HG03342 (cell line): ENCODE data around the gene HOXB1.

Source experiments
- ATAC-seq: cut with Tn5 transposase; IDR thresholded peaks from one replicate; pipeline ENCODE4 v1.9.1; 2021; ENCODE audit warnings: mild to moderate bottlenecking, moderate library complexity; ENCODE audit not compliant: unreplicated experiment

Gene HOXB1

DNA sequence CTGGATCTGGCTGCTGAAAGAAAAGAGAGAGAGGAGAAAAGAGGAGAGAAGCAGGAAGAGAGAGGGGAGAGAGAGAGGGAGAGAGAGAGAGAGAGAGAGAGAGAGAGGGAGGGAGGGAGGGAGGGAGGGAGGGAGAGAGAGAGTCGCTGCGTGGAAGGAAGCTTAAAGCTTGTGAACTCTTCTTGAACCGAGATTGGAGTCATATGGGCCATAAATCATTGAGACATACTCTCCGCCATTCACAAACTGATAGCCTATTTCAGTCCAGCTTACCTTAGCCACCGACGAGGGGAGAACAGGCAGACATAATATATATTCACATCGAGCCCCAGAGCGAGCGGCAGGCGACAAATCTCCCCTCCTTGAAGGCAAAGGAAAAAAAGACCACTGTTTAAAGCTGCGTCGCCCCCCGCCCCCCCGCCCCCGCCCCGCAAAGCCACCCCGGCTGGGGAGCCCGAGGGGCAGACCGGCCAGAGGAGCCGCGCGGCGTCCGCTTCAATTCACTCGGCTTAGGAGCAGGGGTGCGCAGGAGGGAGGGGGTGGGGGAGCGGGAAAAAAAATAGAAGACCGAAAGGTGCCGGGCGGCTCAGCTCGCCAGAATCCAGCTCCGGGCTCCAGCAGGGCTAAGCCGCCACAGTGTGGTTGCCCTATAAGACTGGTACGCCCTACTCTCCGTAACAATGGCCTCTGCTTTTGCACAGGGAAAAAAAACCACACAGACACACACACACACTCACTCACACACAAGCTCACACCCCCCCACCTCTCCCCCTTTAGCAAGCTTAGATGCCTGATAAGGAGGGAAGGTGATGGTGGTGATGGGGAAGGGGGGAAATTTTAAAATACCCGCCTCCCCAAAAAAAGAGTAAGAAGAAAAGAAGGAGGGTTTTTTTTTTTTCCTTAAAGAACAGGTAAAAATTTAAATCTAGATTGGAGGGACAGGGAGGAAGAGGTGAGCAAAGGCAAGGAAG lies 24.7 kb upstream of the HOXB1 start:
- no peak for ATAC-seq

DNA sequence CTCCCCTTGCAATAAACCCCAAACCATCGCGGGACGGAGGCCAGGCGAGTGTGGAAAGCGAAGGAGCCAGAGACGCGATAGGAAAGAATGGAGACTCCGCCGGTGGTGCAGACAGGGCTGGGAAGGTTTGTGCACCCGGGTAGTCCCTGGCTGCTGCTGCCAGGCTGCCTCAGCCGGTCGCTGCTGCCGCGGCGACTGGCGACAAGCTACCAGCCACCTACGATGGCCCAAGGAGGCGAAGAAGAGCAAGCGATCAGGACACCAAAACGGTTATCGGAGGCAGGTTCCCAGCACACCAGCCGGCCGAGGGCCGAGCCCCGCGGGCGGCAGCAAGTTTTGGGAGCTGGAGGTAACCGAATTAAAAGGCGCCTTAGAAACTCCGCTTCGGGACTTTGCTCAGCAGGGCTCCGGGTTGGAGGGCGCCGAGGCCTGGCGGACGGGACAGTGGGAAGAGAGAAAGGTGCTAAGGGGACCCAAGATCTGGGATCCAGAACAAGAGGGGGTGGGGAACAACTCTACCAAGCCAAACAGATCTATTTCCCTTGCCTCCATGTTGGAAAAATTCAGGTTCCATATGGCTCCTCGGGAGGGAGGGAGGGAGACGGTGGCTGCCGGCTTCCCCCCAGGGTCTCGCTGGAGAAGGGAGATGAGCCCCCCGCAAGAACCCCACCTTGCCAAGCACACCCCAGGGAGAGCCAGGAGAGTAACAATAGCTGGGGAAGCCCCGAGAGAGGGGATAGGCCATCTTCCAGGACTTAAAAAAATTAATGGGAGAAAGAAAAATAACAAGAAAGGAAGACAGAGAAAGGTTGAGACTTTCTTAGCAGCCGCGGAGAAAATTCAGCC lies 23.8 kb upstream of the HOXB1 start:
- ATAC-seq: no peak

DNA sequence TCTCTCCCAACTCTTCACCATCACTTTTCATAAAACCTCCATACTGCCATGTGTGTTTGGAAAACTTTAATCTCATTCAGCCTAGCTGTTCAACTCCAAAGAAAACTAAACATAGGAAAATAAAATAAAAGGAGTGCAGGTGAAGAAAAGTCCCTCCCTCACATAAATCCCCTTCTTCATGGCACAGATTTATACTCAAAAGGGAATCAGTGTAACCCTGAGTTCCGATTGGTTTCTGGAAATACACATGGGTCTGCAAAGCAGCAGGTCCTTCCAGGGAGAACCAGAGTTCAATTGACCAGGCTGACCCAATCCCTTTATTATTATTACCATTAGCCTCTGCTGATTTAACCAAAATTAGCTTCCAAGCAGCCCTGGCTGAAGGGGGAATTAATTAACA lies 23.0 kb upstream of the HOXB1 start:
- ATAC-seq: no peak

DNA sequence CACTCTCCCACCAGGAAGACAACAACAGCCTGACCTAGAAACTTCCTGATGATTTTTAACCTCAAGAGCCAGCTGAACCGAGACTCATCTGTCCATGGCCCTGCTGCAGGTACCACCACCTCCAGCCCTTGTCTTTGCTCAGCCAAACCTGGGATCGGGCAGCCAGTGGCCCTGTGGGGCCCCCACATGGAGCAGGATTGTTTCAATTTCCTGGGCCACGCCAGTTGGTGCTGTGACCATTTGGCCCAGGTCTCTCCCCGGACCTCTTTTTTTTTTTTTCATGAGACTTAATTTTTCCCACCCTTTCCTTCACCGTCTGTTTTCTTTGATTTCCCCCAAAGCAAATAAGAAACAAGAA lies 22.4 kb upstream of the HOXB1 start:
- ATAC-seq: no peak

DNA sequence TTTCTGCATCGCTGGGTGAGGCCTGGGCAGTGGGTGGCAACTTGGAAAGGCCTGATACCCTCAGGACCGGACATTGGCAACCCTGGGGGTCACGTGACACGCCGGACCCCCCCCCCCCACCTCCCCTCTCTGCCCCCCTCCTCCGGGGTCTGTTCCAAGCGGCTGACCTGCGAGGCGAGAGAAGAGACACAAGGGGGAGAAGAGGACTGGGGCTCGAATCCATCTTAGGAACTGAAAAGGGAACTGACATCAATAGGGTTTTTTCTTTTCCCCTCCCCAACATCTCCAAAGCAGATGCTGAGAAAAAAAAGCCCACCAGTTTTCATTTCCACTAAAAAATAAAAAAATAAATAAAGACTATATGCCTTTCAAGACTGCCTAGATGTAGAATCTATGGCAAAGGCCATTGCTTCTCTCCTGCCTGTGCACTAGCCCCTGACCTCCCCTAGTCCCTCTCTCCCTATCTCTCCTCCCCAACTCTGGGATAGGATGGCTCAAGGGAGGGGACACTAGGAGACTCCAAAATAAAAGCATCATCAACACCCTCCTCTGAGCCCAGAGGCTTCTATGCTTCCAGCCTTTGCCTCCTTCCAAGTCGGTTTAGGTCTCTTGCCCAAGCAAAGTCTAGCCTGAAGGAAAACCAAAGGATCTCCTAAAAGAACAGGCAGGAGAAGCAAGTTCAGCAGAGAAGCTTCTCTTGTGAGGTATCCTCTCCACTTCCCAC lies 21.8 kb upstream of the HOXB1 start:
- ATAC-seq: no peak

DNA sequence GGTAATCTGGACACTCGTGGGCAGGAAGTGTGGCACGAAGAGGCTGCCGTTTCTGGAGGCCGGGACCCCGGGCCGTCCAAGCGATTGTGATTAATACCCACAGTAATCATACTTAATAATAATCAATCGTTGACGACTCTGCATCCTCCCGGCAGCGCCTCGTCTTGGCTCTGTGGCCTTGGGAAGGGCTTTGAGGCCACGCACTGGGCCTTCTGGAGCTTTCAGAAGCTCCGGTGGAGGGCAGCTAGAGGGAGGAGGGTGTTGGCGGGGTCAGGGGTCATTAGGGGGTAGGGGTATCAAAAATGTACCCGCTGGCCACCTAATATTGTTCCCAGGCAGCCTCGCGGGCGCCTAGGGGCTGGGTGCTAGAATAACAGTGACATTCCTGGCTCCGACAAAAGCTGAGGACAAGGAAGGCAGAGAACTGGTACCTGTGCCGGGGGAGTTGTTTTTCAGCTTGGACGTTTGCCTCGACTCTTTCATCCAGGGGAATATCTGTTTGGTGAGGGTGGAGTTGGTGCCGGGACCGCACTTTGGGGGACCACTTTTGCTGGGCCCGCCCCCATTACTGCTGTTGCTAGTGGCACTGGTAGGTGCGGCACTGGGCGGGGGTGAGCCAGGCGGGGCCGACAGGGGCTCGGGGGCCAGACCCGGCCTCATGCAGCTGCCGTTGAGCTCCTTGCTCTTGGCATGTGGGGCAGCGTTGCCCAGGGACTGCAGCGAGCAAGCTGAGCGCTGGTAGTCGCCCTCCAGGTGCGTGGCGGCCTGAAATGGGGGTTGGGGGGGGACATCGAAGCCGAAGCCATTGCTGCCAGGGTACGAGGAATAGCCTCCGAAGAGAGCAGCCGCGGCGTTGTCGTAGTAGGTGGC lies 21.0 kb upstream of the HOXB1 start:
- ATAC-seq: no peak

DNA sequence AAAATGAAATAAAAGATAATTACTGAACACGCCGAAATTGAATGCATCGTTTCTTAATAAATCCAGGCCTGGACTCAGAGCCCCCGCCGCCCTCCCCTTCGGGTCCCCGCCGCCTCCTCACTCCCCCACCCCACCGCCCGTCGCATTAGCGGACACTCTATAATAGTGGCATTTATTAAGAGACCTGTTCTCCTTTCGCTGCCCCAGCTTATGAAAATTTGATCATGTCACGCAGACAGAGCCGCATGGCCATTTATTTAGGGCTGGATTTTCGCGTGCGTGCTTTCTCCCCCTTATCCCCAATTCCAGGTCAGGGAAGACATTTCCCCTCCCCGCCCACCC lies 20.4 kb upstream of the HOXB1 start:
- ATAC-seq: no peak

DNA sequence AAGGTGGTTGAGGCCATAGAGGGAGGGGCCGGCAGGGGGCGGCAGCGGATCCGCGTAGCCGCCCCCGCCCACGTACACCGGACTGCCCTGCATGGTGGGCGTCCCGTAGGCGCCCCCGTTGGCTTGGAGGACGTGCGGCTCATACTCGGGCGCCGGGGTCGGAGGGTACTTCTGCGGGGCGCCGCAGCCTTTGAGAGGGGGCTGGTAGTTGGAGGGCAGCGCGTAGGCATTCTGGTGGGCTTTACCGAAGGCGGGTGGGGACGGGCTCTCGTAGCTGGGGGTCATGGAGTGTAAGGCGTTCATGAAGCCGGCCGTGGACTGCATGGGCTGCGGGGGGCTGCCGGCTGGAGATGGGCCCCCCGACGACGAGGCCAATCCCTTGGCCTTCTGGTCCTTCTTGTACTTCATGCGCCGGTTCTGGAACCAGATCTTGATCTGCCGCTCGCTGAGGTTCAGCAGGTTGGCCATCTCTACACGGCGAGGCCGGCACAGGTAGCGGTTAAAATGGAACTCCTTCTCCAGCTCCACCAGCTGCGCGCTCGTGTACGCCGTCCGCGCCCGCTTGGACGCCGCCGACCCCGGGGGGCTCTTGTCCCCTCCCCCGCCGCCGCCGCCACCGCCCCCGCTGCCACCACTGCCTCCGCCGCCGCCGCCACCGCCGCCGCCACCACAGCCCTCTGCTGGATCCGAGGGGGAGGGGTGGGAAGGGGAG lies 19.8 kb upstream of the HOXB1 start:
- ATAC-seq: no peak

DNA sequence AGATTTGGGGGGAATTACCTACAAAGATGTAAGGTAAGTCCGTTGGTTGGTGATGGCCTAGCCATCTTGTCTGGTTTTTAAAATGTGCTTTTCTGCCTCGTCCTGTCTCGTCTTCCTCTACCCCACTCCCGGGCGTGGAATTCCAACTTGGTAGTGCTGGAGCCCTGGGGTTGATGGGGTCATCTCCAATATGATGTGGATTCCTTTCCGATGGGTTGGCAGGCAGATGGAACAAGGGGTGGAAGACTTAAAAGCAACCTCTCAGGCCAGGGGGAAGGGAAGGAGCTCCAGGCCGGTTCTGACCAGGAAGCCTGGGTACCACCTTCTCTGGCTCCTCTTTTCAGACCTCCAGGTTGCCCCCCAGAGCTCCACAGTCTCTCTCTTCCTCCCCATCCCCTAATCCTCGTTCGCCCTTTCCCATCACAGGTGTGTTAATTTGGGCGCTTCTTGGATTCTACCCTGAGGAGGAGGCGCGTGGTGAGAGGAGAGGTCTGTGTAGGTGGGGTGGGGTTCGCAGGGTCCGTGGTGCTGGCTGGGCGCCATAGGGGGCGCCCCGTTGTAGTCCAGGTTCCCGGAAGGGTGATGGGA lies 19.2 kb upstream of the HOXB1 start:
- ATAC-seq: no peak

DNA sequence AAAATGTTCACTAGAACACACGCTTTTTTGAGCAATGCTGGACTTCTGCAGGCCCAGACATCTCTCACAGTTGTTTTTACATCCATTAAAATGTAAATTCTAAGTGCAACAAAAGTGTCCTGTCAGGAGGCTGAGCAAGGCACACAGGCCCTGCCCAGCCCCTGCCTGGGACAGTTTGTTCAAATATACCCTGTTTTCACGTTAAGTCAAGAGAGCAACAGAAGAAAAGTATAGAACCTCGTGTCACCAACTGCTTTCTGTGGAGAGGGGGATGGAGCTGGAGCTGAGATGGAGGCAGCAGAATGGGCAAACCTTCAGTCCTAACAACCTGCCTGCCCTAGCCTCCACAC lies 18.4 kb upstream of the HOXB1 start:
- no peak for ATAC-seq

DNA sequence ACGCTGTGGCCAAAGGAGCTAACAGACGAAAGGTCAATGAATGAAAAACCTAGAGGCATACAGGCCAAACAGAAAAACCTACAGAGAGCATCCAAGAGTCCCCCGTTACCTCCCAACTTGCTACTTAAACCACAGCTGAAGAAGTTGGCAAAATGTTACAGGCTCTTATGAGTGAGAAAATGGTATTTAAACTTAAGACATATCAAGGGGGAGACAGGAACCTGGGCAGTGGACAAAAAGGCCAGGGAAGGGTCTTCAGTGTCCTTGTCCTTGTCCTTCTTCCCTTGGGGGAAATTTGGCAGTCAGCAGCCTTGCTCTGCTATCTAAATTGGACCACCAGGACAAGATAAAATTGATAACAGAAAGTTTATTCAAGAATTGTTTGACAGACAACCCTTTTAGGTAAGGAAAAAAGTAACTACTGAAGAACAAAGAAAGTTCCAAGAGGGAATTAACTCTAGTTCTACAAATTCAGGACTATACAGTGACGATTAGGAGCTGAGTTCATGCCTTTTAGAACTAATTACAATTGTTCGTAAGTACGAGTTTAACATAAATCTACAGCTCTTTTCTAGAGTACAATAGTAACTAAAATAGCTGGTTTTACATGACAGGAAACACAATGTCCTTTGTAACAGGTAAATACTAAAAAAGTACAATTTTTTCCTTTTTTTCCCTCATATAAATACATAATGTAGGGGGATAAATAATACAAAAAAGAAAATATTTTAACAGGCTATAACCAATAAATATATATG lies 17.9 kb upstream of the HOXB1 start:
- ATAC-seq: no peak

DNA sequence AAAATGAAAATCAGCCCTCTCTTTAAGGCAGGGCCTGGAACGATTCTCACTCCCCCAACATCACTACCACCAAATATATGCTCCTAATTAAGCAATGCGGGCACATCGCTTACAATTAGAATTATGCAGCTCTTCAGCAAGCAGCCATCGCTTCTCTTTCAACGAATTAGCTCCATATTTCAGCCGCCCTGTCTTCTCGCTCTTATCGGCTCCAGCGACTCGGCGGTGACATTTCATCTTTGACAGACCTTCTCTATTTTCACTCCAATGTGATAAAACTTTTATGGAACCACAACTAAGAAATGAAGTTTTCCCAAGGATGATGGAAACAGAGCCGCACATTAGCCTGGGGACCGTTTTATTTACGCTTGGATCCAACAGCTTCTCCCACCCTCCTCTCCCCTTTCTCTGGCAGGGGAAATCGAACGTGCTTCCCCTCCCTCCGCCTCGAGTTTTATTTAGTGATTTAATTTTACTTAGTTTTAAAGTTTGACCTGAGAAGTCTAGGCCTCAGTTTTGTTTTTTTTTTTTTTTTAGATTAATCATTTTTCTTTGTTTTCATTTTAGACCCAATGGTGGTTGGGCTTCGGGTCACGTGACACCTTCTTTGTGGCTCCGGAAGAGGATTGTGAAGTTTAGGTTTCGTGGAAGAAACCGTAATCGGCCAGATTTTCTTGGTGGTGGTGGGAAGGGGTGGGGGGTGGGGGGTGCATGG lies 17.2 kb upstream of the HOXB1 start:
- no peak for ATAC-seq

DNA sequence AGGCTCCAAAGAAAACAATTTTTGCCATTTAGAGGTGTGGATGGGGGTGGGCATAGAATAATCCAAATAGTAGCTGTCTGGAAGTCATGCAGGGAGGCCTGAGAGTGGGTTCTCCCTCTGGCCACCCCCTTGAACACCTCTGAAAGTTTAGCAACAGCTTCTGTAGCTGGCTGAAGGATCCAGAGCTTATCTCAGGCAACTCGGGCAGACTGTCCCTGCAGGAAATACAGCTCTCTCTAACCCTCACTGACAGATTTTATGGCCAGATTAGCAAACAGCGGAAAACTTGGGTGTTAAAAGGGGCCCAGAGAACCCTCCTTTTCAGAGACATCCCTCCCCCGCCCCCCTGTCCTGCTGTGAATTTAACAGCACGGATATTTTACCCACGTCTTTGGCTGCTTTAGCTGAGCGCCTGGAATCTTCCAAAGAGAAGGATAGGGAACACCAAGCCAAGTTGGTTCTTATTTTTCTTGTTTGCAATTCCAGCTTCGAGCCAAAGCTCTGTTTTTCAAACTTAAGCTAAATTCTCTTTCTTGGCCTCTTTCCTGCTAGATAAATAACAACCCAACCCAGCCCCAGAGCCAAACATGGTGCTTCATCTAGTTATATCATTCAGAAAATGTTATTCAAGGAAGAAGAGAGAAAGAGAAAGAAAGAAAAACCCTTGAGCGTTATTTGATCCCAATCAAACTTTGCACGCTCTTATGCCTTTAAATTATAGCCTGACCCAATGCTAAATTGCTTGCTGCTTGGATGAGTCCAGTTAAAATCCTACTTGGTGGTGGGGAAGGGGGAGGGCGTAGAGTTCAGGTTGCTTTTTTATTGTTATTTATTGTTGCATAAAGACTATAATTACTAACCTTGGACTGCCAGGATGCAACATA lies 16.4 kb upstream of the HOXB1 start:
- no peak for ATAC-seq

DNA sequence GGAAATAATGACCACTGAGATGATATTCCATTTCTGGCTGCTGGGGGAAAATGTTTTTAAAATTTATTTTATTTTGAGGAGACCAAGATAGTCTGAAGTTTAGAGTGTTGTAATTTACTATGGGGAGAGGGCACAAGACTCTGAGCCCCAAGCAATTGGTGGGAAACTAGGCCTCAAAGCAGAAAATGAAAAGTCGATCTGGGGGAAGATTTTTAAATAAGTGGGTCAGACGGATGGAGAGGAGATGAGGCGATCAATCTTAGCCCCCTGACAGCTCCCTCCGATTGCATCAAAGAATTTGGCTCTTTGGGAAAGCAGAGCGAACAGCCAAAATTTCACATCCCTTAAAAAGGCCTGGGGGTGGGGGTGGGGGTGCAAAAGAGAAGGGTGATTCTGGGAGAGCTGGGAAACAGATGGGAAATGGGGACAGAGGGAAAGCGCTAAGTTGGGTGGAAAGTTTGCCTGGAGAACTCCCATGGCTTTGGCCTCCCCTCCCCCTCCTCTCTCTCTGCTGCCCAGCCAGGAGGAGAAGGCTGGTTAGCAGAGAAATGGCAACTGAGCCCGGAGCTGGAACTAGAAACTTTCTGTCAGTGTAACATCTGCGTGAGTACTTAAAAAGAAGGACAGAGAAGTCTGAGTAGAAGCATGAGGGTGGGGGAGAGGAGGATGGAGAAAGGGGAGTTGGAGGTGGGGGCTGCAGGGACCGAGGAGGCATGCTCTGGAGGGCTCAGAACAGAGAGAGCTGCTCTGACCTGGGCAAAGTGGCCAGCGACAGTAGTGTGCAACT lies 15.5 kb upstream of the HOXB1 start:
- ATAC-seq: no peak

DNA sequence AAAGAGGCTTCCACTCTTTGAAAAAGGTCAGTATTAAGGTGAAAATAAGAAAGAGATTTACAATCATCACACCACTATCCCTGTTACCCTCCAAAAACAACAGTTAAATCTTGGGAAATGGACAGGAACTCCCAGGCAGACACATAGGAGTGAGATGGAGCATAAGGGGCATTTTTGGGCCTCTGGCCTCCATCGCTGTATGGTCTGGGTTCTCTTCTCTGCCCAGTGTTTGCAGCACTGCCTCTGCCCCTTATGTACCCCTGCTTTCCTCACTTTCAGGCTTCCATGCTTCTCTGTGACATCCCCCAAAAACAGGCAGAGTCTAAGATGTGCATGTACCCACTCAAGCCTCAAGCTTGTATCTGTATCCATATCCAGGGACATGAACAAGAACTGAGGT lies 14.7 kb upstream of the HOXB1 start:
- no peak for ATAC-seq

DNA sequence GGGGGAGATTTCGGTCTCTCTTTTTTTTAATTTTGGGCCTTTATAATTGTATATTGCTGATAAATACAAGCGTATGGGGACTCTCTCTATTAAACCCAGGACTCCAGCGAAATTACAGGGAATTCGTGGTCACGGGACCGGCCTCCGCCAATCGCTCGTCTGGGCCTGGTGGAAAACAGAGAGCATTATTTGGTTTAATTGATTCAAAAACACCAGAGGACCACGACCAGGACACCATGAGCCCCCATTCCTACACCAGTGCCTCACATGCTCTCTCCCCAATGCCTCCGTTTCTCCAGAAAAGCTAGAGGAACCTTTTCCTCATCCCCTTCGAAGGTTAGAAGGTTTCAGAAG lies 14.2 kb upstream of the HOXB1 start, which contains the start of gene HOXB2:
Gene HOXB2, minus strand, starts transcription at position 88 of the 354 bp plus-strand sequence. CDS start 198 bp downstream, outside the sequence.
- no peak for ATAC-seq
